COLO829 (cell line): ENCODE data around the gene WNT3A.
"Not testable (repeated sequence)": the region's sequence is repeated elsewhere in the genome, so short reads cannot be mapped to it uniquely, and the experiment has no call there.

Experiments used
- DNase-seq: peaks from one replicate; pipeline ENCODE4 v3.0.0; 2012; ENCODE audit warnings: low spot score

WNT3A gene

DNA sequence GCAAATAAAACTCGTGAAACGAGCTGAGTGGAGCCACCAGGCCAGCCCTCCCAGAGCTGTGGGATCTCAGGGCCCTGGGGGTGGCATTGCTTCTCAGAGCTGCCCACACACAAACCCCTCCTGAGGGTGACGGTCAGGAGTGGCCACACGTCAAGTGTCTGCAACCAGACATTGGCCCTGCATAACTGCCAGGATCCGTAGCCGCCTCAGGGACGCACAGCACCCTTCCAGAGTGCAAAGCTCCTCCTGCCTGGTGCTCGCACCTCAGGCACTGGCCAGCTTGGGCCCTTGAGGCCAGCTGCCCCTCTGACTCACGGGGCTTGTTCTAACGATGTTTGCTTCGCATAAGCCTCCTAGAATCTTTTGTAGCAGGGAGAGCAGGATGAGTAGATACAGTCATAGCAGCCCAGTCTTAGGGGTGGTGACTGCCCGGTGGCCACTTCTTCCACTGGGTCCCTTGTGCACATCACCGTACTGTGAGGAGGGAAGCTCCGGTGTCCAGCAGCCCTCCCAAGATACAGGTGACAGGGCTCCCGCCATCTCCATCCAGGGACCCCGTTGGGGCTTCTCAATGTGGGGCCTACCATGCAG lies 5.0 kb downstream of the WNT3A start:
- DNase-seq, result no peak

DNA sequence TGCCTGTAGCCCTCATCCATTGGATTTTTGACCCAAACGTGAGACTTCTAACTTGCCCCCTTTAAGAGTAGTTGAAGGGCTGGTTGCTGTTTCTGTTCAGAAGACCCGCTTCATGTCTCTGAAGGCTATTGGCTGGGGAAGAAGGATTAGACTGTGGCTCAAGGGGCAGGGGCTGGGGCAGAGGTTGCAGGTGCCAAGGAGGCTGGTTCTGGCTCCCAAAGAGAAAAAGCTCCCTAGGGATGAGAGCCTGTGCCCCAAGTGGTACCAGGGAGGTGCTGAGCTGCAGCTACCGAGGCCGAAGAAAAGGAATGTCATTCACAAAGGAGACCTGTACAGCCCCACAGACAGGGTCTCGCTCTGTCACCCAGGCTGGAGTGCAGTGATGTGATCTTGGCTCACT lies 5.8 kb downstream of the WNT3A start:
- DNase-seq, result no peak

DNA sequence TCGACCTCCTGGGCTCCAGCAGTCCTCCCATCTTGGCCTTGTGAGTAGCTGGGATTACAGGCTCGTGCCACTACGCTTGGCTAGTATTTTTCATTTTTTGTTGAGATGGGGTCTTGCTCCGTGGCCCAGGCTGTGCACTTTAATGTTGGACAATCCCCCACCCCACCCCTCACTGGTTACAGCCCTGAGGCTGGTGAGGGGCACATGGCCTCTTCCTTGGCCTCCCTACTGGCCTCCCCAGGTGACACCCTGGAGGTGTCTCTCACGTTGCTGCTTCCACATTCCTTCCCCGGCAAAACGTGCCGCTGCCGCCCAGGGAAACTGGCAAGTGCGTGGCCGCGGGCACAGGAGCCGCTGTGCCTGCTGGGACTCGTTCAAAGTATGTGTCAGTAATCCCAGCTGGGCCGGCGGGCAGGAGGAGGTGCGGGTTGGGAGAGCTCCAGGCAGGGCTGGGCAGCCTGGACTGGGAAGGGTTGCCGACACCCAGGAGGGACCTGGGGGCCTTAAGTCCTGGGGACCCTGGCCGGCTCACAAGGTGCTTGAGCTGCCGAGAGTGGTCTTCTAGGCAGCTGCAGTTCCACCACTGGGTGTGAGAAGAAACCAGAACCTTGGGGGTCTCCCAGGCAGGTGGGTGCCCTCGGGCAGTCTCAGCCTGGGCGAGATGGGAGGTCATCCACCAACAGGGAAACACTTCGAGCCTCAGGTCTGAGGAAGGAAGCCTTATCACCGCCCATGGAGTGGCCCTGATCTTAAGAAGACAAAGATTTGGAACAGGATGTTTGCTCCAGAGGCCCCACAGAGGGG lies 6.5 kb downstream of the WNT3A start:
- DNase-seq, result no peak

DNA sequence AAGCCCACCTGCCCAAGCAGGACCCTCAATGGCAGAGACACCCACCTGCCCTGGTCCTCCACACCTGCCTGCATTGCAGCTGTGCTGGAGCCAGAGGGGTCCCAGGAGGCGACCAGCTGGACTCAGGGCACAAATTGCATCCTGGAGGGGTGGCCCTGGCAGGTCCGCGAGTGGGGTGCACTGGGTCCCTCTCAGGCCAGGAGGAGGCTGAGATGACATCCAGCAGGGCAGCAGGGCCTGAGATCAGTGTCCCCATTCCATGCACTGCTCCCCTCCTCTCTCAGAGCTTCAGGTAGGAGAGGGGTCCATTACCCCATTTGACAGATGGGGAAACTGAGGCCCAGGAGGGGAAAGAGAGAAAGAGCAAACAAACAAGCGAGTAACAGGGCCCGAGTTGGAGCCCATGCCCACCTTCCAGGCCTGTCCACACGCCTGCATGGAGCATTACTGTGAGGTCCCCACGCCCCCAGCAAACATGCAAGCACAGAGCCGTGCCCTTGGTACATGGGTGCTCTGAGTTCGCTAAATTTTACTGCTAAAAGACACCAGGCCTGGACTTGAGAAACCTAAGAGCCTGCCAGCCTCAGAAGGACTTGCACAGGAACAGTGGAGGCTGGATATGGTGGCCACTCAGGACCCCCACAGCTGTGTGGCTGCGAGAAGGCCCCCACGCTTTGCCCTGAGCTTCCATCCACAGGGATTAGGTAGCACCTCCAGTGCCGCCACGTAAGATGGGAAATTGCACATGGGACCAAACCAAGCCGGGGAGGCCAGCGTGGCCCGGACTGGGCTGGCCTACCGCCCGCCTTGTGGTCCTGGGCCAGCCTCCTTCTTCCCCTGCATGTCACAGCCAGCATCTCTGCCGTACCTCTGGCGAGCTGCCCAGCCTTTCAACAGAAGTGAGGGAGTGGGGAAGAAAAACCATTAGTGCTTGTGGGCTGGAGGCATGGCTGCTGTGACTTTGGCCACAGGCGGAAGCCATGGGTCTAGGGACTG lies 7.4 kb downstream of the WNT3A start:
- no peak for DNase-seq

DNA sequence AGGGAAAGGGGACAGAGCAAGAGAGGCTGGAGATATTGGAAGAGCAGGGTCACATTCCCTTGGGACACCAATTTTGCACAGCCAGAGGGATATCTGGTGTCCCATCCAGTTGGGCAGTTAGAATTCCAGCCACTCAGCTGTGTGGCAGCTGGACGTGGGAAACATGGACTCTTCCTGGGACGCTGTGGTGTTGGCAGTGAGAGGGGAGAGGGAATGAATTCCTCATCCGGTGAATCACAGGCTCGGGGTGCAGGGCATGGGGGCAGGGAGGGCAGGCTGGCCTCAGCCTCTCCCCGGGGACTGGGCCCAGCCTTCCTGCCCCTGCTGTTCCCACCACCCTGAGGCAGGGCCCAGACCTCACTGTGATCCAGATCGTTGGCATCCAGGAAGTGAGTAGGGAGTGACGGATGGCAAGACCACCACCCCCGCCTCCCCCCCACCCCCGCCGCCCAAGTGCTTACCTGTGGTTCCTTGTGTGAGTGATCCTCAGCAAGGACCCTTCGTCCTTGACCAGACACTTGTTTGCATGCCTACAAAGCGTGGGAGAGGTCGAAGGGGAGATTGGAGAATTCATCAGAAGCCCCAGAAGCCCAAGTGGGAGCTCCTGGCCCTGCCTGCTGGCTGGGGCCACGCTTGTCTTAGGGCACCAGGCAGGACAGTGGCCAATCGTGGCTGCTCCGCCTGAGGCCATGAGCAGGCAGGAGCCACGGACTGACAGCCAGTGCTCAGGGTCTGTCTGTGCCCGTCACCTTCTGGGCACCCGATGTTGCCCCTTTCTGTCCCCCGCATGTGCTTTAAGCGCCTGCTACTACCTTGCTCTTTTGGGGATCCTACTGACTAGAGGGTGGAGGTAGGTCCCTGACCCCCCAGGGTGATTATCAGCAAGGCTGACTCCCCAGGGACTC lies 8.7 kb downstream of the WNT3A start:
- no peak for DNase-seq

DNA sequence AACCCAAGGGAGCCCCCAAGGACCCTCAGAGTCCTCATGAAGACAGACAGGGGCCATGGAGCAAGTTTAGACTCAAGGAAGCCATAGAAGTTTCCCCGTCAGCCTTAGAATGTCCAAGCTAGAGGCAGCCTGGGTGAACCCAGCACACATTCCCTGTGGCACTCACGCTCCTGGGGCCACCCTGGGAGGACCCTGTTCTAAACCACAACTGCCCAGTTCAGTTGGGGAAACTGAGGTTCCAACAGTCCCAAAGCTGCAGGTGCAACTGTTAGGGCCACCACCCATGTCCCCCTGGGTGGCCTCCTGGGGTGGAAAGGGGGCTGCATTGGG lies 9.3 kb downstream of the WNT3A start:
- no peak for DNase-seq

DNA sequence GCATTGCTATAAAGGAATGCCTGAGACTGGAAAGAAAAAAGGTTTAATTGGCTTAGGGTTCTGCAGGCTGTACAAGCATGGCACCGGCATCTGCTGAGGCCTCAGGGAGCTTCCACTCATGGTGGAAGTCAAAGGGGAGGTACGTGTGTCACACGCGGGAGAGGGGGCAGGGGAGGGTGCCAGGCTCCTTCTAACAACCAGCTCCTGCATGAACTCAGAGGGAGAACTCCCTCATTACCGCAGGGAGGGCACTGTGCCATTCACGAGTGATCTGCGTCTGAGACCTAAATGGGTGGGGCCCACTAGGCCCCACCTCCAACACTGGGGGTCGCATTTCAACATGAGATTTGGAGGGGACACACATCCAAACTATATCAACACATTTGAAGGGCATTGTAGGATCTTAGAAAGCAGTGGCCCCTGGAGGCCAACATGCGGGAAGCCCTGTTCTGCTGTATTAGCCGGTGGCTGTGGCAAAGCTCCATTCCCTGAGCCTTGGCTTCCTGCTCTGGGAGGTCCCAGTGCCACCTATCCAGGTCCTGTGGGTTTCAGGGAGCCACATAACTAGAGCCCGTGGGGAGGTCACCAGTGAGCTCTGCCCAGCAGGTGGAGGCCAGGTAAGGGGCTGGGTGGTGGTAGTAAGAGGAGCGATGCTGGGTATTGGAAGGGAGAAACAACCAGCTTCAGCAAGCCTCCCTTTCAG lies 10.0 kb downstream of the WNT3A start:
- DNase-seq, result no peak

DNA sequence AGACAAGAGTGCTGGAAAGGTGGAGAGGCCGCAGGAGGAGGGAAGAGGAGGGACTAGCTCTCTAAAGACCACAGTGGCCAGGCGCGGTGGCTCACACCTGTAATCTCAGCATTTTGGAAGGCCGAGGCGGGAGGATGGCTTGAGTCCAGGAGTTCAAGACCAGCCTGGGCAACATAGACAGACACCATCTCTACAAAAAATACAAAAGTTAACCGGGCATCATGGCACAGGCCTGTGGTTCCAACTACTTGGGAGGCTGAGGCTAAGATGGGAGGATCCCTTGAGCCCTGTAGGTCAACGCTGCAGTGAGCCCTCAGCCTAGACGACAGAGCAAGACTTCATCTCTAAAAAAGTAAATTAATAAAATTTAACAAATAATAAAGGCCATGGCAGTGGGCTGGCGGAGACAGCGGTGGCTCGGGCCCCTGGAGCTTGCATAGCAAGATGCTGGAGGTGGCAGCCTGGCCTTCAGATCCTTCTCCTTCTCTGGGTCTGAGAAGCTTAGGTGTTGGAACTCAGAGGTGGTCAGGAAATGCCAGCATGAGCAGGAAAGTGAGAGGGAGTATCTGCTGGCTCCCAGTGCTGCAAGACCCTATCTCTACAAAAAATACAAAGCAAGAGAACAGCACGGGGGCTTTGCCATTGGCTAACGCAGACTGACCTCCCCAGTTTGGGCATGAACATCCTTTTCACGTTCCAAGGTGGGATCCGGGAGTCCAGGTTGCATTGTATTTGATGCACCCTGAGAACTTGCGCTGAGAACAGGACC lies 10.7 kb downstream of the WNT3A start:
- DNase-seq, result no peak

DNA sequence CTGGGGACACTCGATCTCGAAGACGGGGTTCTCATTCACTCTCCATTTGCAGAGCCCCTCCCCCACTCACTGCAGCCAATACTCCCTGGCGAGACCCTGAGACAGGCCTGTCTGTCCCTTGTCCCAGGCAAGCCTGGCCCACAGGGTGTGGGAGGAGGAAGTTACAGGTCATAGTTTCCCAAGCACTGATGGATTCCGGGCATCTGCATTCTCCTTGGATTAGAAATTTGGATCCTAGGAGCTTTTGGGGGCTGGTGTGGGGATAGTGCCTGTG lies 11.3 kb downstream of the WNT3A start:
- DNase-seq, result no peak

DNA sequence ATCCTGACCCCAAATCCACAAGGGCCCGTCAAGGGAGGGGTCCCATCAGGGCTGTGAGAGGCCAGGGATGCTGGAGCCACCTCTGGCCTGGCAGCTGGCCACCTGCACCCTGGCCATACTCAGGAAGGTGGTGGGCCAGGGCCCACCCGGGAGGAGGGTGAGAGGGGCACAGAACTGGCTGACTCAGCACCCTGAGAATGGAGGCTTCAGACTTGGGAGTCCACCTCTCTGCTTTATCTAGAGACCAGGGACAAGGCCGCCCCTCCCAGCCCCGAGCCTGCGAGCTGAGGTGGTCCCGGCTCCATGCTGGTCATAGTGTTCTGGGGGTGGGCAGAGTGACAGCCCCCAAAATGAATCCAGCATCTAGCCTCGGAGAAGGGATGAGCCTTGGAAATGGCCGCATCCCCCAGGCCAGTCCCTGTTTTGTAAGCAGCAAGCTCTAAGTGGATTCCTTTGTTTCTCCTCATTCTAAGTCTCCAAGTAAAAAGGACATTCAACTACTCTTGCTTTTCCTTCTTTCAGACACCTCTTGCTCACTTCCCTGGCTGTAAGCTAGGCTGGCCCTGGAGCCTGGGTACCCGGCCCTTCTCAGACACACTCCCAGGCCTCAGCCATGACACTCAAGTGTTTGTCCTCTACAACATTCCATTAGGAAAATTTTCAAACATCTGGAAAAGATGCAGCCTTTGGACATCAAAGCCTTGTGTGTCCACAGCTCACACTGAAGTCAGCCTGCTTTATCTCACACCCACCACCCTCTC lies 12.3 kb downstream of the WNT3A start:
- DNase-seq, result no peak

DNA sequence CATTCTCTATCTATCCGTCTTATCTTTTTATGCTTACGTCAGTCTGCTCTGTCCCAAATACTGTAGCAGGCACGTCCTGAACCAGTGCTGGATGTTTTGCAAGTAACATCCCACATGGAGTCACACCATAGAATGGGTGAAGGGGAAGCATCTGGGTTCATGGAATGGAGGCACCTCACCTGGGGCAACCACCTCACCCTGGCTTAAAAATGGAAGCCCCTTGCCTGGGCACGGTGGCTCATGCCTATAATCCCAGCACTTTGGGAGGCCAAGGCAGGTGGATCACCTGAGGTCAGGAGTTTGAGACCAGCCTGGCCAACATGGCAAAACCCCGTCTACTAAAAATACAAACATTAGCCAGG lies 12.9 kb downstream of the WNT3A start:
- not testable (repeated sequence) for DNase-seq

DNA sequence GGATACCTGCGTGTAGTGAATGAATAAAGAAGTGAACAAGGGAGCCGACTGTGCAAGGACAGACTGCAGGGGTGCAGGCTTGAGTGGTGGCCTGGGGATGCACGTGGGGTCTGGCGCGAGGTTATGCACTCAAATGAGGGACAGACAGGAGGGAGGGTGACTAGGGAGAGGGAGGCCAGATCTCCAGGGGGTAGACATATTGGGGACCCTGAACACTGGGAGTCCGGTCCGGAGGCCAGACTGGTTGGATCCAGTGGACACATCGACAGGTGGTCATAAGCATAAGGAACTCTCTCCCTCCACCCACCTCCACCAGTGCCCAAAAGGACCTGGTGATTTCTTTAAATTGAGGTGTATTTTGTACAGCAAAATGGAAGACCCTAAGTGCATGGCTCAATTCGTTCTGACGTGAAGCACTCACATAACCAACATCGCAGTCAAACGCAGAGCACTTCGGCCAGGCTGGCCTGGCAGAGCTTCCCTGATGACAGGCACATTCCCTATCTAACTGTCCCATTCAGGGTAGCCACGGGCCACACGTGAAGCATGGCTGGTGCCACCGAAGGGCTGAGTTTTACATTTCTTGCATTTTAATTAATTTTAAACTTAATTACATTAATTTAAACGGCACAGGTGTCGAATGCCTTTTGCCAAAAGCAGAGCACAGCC lies 14.0 kb downstream of the WNT3A start:
- no peak for DNase-seq

DNA sequence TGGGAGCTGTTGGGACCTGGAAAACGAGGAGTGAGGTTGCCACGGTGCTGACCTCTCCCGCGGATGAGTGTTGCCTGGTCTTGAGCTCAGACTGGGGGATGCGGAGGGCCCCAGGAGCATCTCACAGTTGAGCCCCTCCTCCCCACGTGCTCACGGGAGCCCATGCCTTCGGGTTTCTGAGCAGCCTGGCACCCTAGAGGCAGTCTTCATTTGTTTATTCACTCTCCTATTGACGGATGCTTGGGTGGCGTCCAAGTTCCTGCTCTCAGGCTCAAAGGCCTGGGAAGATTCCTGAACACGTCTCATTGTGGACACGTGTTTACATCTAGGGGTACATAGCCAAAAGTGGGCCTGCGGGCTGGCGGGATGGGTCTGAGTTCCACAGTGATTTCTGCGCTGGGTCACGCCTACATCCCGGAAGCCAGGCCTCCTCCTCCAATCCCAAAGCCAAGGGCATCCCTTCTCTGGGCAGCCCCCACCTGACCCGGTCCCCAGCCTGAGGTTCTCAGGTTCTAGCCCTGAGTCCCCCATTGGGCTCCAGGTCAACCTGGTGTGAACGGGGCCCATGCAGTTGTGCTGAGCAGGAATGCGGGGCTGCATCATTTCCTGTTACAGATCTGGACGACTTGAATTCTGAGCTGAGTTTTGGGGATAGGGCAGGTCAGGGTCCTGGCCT lies 14.7 kb downstream of the WNT3A start:
- DNase-seq, result no peak

DNA sequence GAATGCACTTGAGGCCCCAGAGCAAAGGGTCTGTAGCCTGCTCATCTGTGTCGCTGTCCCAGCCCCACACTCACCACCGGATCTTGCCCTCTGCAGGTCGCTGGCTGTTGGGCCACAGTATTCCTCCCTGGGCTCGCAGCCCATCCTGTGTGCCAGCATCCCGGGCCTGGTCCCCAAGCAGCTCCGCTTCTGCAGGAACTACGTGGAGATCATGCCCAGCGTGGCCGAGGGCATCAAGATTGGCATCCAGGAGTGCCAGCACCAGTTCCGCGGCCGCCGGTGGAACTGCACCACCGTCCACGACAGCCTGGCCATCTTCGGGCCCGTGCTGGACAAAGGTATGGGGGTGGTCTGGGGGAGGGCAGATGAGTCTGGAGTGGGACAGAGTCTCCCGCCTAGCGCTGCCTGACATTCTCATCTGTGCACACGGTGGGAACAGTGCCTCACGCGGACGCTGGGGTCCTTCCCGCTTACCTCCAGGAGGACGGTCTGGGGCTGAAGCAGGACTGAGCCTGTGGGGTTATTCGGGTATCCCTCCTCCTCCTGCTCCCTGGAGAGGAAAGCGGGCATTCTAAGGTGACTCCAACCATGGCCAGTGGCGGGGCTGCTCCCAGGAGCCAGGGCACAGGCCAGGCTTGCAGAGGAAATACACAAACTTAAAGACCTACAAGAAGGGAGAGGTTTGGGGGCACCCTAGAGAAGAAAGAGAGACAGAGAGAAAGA lies 15.9 kb downstream of the WNT3A start:
- DNase-seq, result no peak

DNA sequence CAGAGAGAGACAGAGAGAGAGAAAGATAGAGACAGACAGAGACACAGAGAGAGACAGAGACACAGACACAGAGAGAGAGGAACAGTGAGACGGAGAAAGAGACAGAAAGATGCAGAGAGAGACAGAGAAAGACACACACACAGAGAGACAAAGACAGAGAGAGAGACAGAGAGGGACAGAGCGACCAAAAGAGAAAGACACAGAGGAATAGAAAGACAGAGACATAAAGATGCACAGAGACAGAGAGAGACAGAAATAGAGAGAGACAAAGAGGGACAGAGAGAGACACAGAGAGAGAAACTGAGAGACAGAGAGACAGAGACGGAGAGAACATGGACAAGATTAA lies 16.5 kb downstream of the WNT3A start:
- no peak for DNase-seq

DNA sequence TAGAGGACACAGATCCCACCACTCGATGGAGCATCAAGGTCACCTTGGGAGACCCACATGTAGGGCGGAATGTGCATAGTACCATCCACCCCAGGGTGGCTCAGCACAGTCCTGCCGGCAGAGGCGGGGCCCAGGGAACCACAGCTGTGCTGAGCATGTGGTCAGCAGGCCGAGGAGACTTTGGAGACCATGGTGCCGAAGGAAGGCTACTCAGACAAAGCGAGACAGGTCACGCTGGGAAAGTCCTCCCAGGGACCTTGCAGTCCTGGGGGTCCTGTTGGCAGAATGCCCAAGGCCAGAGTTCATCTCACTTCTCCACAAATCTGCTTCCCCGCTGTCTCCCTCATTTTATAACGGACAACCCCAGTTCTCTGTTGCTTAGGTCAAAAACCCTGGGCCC lies 22.5 kb downstream of the WNT3A start:
- no peak for DNase-seq

DNA sequence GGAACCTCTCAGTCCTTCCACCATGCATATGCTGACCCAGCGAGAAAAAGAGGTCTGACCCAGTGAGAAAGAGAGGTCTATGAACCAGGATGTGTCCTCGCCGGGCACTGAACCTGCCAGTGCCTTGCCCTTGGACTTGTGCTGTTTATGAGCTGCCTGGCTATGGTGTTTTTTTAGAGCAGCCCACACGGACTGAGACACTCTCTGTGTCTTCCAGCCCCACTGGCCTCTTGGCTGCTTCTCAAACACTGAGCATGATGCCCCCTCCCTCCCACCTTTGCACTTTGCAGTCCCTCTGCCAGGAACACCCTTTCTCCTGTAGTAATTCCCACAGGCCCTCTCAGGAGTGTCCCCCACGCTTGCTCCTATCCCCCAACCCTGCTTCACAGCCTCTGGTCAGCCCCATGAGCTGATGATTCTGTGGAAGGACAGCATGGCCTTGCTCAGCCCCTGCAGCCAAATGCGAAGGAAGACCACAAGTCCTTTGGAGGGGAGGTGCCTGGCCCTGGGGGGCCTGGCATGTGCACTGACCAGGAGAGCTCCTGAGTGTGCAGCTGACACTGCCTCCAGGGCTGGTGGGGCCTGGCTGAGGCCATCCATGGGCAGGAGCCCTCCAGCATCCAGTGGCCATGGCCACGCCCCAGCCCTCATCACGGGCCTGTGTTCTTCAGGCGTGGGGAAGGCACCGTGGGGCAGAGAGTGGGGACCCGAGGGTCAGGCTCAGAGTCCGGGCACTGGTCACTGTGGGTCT lies 23.8 kb downstream of the WNT3A start:
- no peak for DNase-seq
